OCI-M1 (cell line): Measurements from ENCODE around the gene PAQR9.

Experiments used
- DNase-seq: peaks from one replicate; lab custom pipeline; 2025; lab: John Stamatoyannopoulos, UW

The PAQR9 gene

GRCh38 chr3:142982038-142982773 is 18.7 kb upstream of the PAQR9 start:
- DNase-seq: no peak

GRCh38 chr3:142981108-142981507 is 17.6 kb upstream of the PAQR9 start:
- DNase-seq: peak; percentile 45

- DNase-seq: no peak
These were observed 13.9 kb upstream of the PAQR9 start for GRCh38 chr3:142977399-142977728.

GRCh38 chr3:142976621-142977398 is 13.3 kb upstream of the PAQR9 start:
- DNase-seq: peak; percentile 94

GRCh38 chr3:142975316-142975995 is 12.0 kb upstream of the PAQR9 start:
- DNase-seq: no peak

- no peak for DNase-seq
These were observed 9.9 kb upstream of the PAQR9 start for GRCh38 chr3:142973217-142974009.

- DNase-seq: no peak
These were observed 8.7 kb upstream of the PAQR9 start for GRCh38 chr3:142972092-142972753.

GRCh38 chr3:142971431-142971830 is 8.0 kb upstream of the PAQR9 start:
- no peak for DNase-seq

- no peak for DNase-seq
These were observed 5.0 kb upstream of the PAQR9 start for GRCh38 chr3:142968319-142969025.

- no peak for DNase-seq
These were observed 3.3 kb upstream of the PAQR9 start for GRCh38 chr3:142966808-142967207.

GRCh38 chr3:142965581-142965980 is 2.1 kb upstream of the PAQR9 start:
- DNase-seq: no peak

- DNase-seq: no peak
These were observed 299 bp downstream of the PAQR9 start for GRCh38 chr3:142963234-142963515.

GRCh38 chr3:142962520-142963233 is 797 bp downstream of the PAQR9 start:
- DNase-seq: no peak

GRCh38 chr3:142962175-142962519 is 1.3 kb downstream of the PAQR9 start:
- no peak for DNase-seq

GRCh38 chr3:142961539-142961938 is 1.9 kb downstream of the PAQR9 start:
- DNase-seq: no peak

- DNase-seq: no peak
These were observed 3.1 kb downstream of the PAQR9 start for GRCh38 chr3:142960322-142960850.

- DNase-seq: no peak
These were observed 4.8 kb downstream of the PAQR9 start for GRCh38 chr3:142958707-142959106.

GRCh38 chr3:142953443-142953842 is 10.0 kb downstream of the PAQR9 start:
- no peak for DNase-seq

GRCh38 chr3:142952272-142953193 is 10.9 kb downstream of the PAQR9 start:
- DNase-seq: no peak
